Stimulated activated naive CD8-positive, alpha-beta T cell treated with anti-CD3 and anti-CD28 coated beads, Interleukin-15, Interleukin-2, amounts not matched to agents 100 ng/mL and 50 ng/mL, for 24 hours (primary cell): ENCODE results near the gene DPYSL4.

Experiments
- H3K27ac Mint-ChIP-seq: one replicate; pipeline ENCODE4 v1.8.0; 2021; ENCODE audit warnings: mild to moderate bottlenecking, mixed read lengths
- H3K27me3 Mint-ChIP-seq: one replicate; pipeline ENCODE4 v1.8.0; 2021; ENCODE audit warnings: mixed read lengths
- H3K36me3 Mint-ChIP-seq: one replicate; pipeline ENCODE4 v1.8.0; 2021; ENCODE audit warnings: low read depth, mixed read lengths
- H3K4me1 Mint-ChIP-seq: one replicate; pipeline ENCODE4 v1.8.0; 2021; ENCODE audit warnings: low read depth, mixed read lengths
- H3K4me3 Mint-ChIP-seq: one replicate; pipeline ENCODE4 v1.8.0; 2021; ENCODE audit warnings: mild to moderate bottlenecking, mixed read lengths
- H3K9me3 Mint-ChIP-seq: one replicate; pipeline ENCODE4 v1.8.0; 2021; ENCODE audit warnings: mixed read lengths

Gene DPYSL4

DNA sequence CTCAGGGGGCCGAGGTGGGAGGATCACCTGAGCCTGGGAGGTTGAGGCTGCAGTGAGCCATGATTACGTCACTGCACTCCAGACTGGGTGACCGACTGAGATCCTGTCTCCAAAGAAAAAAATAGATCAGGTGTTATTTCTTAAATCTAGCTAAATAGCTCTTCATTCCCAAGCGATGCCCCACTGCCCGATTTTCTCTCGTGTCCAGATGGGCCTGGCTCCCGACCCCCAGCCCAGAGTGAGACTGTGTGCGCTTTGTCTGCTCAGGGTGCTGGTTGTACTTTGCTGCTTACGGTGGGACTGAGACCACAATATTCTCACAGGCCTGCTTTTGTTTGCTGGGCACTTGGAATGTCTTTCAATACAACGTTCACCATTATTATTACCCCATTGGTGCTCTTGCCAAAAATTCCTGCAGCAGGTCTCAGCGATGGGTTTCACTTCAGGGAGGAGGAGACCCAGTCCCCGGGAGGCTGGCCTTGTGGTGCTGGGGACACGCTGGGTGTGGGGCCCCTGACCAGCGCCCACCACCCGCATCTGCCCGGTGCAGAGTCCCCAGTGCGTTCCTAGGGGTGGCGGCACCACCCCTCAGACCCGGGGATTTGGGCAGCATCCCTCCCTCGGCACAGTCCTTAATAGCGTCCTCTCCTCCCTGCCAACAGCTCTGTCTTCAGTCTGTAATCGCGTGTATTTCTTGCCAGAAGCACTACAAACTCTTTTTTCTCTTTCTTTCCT is 20.4 kb upstream of the DPYSL4 start:
- Mint-ChIP-seq H3K36me3 (no peaks in the 10 kb centered on the region), H3K9me3 (no peaks in the 10 kb centered on the region), H3K4me3 (no peak overlapping the region), H3K4me1 (peaks cover 13% of the 10 kb centered on the region), H3K27me3 (no peaks in the 10 kb centered on the region), H3K27ac (no peak overlapping the region)

DNA sequence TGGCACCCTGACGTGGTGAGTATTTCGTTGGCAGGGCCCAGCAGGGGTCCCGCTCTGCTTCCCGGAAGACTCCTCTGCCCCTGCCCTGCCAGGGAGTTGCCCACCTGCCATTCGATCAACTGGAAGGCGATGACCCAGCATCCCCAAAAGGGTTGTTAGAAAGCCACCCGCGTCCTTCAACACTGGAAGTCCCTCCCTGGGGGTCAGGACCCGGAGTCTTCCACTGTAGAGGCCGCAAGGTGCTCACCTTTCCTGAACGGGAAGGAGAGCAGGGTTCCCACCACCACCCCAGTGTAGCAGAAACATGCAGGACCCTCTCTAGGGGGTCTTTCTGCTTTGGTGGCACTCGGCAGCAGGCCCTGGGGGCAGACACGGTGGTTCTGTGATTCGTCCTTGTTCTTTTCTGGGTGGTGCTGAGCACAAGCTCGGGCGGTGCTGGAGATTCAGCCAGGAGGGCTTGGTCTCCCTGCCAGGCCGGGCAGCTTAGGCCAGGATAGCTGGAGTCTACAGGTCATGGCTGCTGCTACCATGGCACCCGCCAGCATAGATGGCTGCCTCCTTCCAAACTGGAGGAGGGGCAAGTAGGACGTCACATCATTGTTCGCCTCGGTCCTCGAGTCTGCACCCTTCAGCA is 19.6 kb upstream of the DPYSL4 start:
- peaks cover 11% of the 10 kb centered on the region for H3K4me1 Mint-ChIP-seq
- no peaks in the 10 kb centered on the region for H3K9me3 Mint-ChIP-seq
- H3K27ac Mint-ChIP-seq, result no peak overlapping the region
- no peaks in the 10 kb centered on the region for H3K27me3 Mint-ChIP-seq
- H3K4me3 Mint-ChIP-seq, result no peak overlapping the region
- no peaks in the 10 kb centered on the region for H3K36me3 Mint-ChIP-seq

- Mint-ChIP-seq H3K9me3 (no peaks in the 10 kb centered on the region), H3K4me1 (peaks cover 3% of the 10 kb centered on the region), H3K4me3 (no peak overlapping the region), H3K27me3 (no peaks in the 10 kb centered on the region), H3K36me3 (no peaks in the 10 kb centered on the region), H3K27ac (no peak overlapping the region)
Observed at GRCh38 chr10:132167976-132168375, 18.8 kb upstream of the DPYSL4 start.

GRCh38 chr10:132168571-132169030 is 18.1 kb upstream of the DPYSL4 start:
- Mint-ChIP-seq H3K36me3 (no peaks in the 10 kb centered on the region), H3K4me3 (no peak overlapping the region), H3K9me3 (no peaks in the 10 kb centered on the region), H3K27me3 (no peaks in the 10 kb centered on the region), H3K4me1 (peaks cover 8% of the 10 kb centered on the region), H3K27ac (no peak overlapping the region)

DNA sequence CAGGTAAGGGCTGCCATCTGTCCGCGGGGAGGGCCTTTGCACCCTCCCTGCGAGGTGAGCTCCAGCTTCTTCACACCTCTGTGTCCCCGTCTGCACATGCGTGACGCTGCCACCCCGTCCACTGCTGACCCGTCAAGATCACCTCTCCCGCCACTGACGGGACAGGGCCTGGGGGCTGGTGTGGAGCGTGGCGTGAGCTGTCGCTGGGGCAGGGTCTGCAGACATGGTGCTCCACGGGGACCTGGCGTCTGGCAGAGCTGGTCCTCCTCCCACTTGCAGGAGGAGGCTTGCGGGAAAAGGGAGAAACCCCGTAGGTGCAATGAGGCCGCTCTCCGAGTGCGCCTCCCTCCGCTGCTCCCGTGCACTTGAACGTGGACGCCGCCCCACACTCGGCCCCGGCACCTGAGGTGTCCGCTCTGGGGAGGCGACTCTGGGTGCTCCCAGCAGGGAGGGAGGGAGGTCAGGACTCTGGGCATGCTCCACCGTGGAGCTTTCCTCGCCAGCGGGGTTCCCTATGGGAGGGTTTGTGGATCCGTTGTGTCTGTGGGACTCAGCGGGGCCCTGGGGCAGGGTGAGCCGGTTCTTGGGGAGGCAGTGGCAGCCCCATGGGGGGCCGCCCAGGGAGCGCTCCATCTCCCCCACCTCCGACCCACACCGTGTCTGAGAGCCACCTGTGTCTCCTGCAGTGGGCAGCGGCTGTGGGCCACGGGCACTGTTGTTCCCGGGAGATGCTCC is 17.6 kb upstream of the DPYSL4 start:
- H3K4me3 Mint-ChIP-seq, result no peak overlapping the region
- H3K27ac Mint-ChIP-seq, result no peak overlapping the region
- H3K27me3 Mint-ChIP-seq, result no peaks in the 10 kb centered on the region
- H3K9me3 Mint-ChIP-seq, result no peaks in the 10 kb centered on the region
- H3K36me3 Mint-ChIP-seq, result no peaks in the 10 kb centered on the region
- H3K4me1 Mint-ChIP-seq, result peaks cover 8% of the 10 kb centered on the region

- Mint-ChIP-seq H3K36me3 (no peaks in the 10 kb centered on the region), H3K27me3 (no peaks in the 10 kb centered on the region), H3K4me1 (peaks cover 5% of the 10 kb centered on the region), H3K4me3 (no peak overlapping the region), H3K9me3 (no peaks in the 10 kb centered on the region), H3K27ac (no peak overlapping the region)
Observed at GRCh38 chr10:132169766-132170560, 16.8 kb upstream of the DPYSL4 start.

- H3K4me3 Mint-ChIP-seq, result no peak overlapping the region
- H3K4me1 Mint-ChIP-seq, result peaks cover 5% of the 10 kb centered on the region
- H3K36me3 Mint-ChIP-seq, result no peaks in the 10 kb centered on the region
- no peaks in the 10 kb centered on the region for H3K27me3 Mint-ChIP-seq
- no peak overlapping the region for H3K27ac Mint-ChIP-seq
- no peaks in the 10 kb centered on the region for H3K9me3 Mint-ChIP-seq
Observed at GRCh38 chr10:132170561-132171361, 16.0 kb upstream of the DPYSL4 start.

DNA sequence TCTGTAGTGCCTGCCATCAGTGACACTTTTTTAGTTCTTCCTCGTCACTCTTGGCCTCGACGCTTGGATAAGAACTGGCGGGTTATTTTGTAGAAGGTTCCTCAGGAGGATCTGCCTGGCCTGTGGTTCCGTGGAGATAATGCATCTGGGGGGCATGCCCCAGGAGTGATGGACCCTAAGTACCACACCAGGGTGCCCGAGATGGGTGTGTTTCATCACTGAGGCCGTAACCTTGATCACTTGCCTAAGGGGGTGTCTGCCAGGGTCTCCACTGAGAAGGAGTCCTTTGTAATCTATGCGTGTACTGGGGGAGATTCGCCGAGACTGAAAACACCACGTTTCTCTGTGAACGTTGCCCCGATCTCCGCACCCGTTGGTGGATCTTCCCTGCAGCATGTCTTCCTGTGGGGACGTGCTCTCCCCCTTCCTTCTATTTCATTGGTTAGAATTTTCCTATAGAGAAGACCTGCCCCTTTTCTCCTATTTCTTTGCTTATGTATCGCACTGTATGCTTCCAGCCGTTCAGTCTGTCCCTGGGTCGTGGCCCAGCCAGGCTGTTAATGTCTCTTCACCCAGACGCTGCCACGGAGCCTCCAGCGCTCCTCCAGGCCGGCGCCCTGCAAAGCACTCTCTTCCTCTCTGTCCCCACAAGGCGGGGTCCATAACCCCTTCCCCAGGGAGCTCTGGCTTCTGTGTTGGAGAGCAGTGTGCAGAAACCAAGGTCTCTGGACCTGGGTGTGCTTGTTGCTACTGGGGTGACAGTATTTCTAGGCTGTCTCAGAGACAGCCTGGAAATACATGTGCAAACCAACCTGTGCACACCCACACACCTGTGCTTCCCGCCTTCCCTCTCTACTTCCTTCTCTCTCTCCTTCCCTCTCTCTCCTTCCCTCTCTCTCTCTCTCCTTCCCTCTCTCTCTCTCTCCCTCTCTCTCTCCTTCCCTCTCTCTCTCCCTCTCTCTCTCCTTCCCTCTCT is 14.4 kb upstream of the DPYSL4 start:
- Mint-ChIP-seq H3K27me3 (peaks cover 12% of the 10 kb centered on the region), H3K36me3 (no peaks in the 10 kb centered on the region), H3K4me1 (peaks cover 8% of the 10 kb centered on the region), H3K4me3 (no peak overlapping the region), H3K9me3 (no peaks in the 10 kb centered on the region), H3K27ac (no peak overlapping the region)

DNA sequence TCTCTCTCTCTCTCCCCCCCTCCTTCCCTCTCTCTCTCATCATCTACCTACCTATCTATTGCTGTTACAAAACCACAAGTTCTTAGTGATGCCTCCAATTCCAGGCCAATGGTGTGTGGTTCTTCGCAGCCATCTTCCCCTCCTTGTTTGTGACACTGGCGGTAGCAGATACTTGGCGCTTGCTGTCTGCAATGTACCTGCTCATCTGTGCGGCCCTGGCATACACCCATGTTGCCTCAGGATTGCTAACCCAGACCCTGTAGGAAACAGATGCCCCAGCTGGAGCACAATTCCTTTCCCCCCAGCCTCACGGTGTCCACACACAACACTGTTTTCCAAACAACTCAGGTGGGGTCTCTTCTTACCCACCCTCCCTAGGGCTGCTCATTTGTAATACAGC is 13.6 kb upstream of the DPYSL4 start:
- Mint-ChIP-seq H3K4me1 (peaks cover 8% of the 10 kb centered on the region), H3K27me3 (peaks cover 20% of the 10 kb centered on the region), H3K4me3 (peak overlapping the region; percentile 43), H3K9me3 (no peaks in the 10 kb centered on the region), H3K36me3 (no peaks in the 10 kb centered on the region), H3K27ac (peak overlapping the region; percentile 52)

DNA sequence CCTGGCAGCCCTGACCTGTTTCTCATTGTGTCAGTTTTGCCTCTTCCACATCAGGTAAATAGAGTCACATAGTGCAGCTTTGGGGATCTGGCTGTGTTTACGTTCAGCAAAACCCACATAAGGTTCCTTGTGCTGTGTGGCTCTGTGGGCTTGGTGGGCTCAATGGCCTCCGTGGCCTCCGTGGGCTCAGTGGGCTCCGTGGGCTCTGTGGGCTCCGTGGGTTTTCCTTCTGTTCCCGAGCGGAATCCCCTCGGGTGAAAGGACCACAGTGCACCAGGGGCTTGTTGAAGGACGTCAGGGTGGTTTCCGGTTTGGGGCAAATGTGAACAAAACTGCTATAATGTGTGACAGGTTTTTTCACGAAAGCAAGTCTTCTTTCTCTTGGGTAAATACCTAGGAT is 12.5 kb upstream of the DPYSL4 start:
- Mint-ChIP-seq H3K4me1 (peaks cover 8% of the 10 kb centered on the region), H3K27ac (no peak overlapping the region), H3K9me3 (no peaks in the 10 kb centered on the region), H3K4me3 (peak overlapping the region; percentile 30), H3K36me3 (no peaks in the 10 kb centered on the region), H3K27me3 (peaks cover 27% of the 10 kb centered on the region)

DNA sequence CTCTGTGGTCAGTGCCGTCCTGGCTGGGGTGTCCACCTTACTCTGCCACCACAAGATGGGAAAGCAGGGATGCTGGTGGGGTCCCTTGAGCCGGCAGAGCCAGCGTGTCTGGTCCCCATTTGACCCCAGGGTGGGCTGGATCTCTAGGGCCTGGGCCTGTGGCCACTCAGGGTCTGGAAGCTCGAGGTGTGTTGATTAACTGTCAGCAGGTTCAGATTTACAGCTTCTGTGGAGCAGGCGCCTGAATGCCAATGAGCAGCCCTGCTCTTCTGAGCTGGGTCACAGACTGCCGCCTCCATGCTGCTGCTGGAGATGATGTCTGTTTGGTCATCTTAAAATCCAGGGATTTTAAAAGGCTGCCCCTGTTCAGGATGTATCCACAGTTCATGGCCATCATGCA is 11.3 kb upstream of the DPYSL4 start:
- no peak overlapping the region for H3K4me3 Mint-ChIP-seq
- H3K27me3 Mint-ChIP-seq, result peaks cover 29% of the 10 kb centered on the region
- H3K9me3 Mint-ChIP-seq, result no peaks in the 10 kb centered on the region
- H3K36me3 Mint-ChIP-seq, result no peaks in the 10 kb centered on the region
- H3K27ac Mint-ChIP-seq, result no peak overlapping the region
- H3K4me1 Mint-ChIP-seq, result peaks cover 8% of the 10 kb centered on the region

DNA sequence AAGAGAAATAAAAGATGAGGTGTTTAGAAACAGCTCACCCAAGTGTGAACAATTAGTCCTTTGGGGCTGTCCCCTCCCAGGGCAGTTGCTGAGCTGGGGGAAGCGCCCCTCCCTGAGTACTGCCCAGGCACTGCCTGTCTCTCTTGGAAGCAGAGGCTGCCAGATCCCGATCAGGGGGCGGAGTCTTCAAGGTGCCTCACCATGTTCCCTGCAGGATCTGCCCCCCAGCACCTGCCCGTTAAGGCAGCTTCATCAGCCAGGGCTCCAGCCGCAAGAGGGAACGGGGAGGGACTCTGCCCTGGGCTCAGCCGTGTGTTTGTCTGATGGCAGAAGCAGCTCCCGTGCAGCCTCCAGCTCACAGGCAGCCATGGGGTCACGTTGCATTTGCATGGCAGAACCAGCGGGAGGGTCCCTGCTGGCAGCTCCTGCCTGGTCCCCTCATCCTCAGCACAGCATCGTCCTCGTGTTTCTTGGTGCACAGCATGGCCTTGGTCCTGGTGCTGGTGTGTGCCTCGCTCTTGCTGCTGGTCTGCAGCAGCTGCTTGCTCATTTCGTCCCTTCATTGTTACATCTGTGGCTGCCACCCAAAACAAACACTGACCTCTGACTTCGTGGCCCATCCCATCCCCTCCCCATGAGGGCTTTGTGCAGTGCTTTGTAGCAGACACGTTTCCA is 10.7 kb upstream of the DPYSL4 start:
- Mint-ChIP-seq H3K4me1 (peaks cover 8% of the 10 kb centered on the region), H3K27me3 (peaks cover 29% of the 10 kb centered on the region), H3K4me3 (no peak overlapping the region), H3K36me3 (no peaks in the 10 kb centered on the region), H3K27ac (no peak overlapping the region), H3K9me3 (no peaks in the 10 kb centered on the region)
